Endothelial cell (in vitro differentiated cells): Measurements from ENCODE around the gene KCNT2. TPM values are rescaled to one million over a fixed set of nuclear protein-coding genes. Genes with fewer than 3 reads are reported as not detected.

ENCODE experiments used
- DNase-seq: peaks from one replicate; pipeline ENCODE4 v3.0.0; 2021; ENCODE audit warnings: low spot score
- H3K27ac Mint-ChIP-seq: one replicate; pipeline ENCODE4 v1.8.0; 2021; ENCODE audit warnings: mixed read lengths, inconsistent platforms; ENCODE audit not compliant: unreplicated experiment
- H3K27me3 Mint-ChIP-seq: one replicate; pipeline ENCODE4 v1.8.0; 2021; ENCODE audit warnings: mild to moderate bottlenecking, moderate library complexity, mixed read lengths, inconsistent platforms; ENCODE audit not compliant: unreplicated experiment
- H3K36me3 Mint-ChIP-seq: one replicate; pipeline ENCODE4 v1.8.0; 2021; ENCODE audit warnings: mild to moderate bottlenecking, low read depth, mixed read lengths, inconsistent platforms; ENCODE audit not compliant: unreplicated experiment
- H3K4me1 Mint-ChIP-seq: one replicate; pipeline ENCODE4 v1.8.0; 2021; ENCODE audit warnings: mild to moderate bottlenecking, mixed read lengths, inconsistent platforms; ENCODE audit not compliant: unreplicated experiment
- H3K4me3 Mint-ChIP-seq: one replicate; pipeline ENCODE4 v1.8.0; 2021; ENCODE audit warnings: mild to moderate bottlenecking, mixed read lengths, inconsistent platforms; ENCODE audit not compliant: unreplicated experiment
- H3K9me3 Mint-ChIP-seq: one replicate; pipeline ENCODE4 v1.8.0; 2021; ENCODE audit warnings: mixed read lengths, inconsistent platforms; ENCODE audit not compliant: unreplicated experiment
- total RNA-seq: library from RNA; stranded (reverse); fragmentation: NEBNext Ultra II Directional; extraction: Animal tissue kit (Norgen Biotek cat#: 25700); gene quantifications from one replicate; pipeline ENCODE4 v1.2.1, GENCODE V29; 2021; ENCODE audit not compliant: unreplicated experiment
- TF ChIP-seq, protein P1 (sequence below): fragments of 200-600 bp; sonication (generic); IDR thresholded peaks from one replicate; pipeline ENCODE4 v1.5.0; 2021; ENCODE audit warnings: antibody characterized with exemption; ENCODE audit not compliant: unreplicated experiment

Gene KCNT2
- total RNA-seq, 1 donor from 2014 or later: 7.1 TPM

DNA sequence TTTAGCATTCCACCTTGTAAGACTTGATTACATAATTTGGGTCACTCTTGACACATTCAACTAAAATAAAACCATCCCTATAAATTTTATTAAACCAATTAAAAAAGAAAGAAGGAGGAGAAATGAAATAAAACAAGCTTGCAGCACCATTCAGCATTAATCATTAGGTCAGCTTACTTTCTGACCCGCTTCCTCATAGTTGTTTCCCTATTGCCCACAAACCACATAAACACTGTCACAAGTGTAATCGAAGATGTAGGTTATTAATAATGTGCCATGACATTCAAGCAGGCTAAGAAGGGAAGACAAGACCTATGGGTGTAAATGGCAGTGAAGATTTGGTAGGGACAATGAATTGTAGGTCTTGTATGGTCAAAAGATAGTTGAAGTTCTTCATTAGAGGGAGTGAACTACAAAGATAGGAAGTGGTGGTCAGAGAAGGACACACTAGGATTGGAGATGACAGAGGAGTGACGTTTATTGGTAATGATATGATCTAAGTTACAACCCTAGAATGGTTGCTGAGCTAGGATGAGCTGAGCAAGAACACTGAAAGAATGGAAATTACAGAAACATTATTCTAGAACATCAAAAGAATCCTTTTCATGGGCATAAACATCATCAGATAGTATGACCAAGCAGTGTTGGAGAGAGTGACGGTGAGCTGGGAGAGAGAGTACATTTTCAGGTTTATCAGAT, 231.5 kb downstream of the KCNT2 start:
- TF ChIP-seq, protein P1, sequence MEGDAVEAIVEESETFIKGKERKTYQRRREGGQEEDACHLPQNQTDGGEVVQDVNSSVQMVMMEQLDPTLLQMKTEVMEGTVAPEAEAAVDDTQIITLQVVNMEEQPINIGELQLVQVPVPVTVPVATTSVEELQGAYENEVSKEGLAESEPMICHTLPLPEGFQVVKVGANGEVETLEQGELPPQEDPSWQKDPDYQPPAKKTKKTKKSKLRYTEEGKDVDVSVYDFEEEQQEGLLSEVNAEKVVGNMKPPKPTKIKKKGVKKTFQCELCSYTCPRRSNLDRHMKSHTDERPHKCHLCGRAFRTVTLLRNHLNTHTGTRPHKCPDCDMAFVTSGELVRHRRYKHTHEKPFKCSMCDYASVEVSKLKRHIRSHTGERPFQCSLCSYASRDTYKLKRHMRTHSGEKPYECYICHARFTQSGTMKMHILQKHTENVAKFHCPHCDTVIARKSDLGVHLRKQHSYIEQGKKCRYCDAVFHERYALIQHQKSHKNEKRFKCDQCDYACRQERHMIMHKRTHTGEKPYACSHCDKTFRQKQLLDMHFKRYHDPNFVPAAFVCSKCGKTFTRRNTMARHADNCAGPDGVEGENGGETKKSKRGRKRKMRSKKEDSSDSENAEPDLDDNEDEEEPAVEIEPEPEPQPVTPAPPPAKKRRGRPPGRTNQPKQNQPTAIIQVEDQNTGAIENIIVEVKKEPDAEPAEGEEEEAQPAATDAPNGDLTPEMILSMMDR: no peak
- no peaks in the 10 kb centered on the region for H3K4me1 Mint-ChIP-seq
- H3K36me3 Mint-ChIP-seq: no peaks in the 10 kb centered on the region
- H3K4me3 Mint-ChIP-seq: no peak overlapping the region
- no peak overlapping the region for H3K27ac Mint-ChIP-seq
- no peaks in the 10 kb centered on the region for H3K9me3 Mint-ChIP-seq
- H3K27me3 Mint-ChIP-seq: no peaks in the 10 kb centered on the region
- DNase-seq: no peak

DNA sequence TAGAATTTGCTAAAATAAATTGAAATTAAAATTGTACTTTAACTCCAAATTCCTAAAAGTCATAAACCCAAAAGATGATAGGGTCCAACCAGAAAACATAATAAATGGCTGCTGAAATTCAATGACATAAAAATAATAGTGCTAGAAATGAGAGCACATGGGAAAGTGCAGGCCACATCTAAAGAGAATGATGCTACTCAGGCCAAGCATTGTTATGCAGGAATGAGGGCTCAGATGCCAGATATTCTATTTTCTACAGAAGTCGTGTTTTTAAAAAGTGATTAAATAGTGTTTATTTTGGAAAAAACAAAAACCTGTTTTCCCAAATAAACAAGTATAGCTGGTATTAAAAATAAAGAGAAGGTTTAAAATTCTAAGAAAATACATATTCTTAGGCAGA, 234.4 kb downstream of the KCNT2 start:
- no peak for DNase-seq
- Mint-ChIP-seq H3K27ac (no peak overlapping the region), H3K4me3 (no peak overlapping the region), H3K9me3 (no peaks in the 10 kb centered on the region), H3K27me3 (no peaks in the 10 kb centered on the region), H3K4me1 (no peaks in the 10 kb centered on the region), H3K36me3 (no peaks in the 10 kb centered on the region)
- TF ChIP-seq, protein P1: no peak

DNA sequence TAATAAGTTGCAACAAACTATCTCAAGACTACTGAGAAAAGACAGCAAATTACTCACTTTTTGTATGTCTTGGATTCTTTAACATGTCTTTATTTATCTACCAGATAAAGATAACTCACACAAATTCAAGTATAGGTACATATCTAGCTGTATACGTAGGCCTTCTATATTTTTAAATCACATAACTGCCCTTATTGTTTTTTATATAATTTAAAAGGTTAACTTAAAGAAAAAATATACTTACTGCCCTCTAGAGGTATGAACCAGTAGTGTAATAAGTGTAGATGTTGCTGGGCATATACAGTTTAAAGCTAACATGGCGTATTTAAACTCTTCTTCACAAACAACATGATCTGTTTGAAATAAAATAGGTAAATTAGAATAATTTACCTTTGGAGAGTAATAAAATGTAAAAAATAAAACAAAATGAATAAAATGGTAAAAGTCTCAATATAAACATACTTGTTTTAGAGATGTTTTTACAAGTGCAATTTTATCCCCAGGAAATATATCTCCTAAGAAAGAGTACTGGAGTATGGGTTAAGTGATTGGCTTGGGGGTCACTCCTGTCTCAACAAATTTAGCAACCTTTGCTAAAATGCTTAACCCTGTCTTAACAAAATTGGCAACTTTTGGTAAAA, 235.2 kb downstream of the KCNT2 start:
- Mint-ChIP-seq H3K4me1 (no peaks in the 10 kb centered on the region), H3K4me3 (no peak overlapping the region), H3K27ac (no peak overlapping the region), H3K9me3 (no peaks in the 10 kb centered on the region), H3K36me3 (no peaks in the 10 kb centered on the region), H3K27me3 (no peaks in the 10 kb centered on the region)
- TF ChIP-seq, protein P1: peak; percentile 89
- DNase-seq: no peak

DNA sequence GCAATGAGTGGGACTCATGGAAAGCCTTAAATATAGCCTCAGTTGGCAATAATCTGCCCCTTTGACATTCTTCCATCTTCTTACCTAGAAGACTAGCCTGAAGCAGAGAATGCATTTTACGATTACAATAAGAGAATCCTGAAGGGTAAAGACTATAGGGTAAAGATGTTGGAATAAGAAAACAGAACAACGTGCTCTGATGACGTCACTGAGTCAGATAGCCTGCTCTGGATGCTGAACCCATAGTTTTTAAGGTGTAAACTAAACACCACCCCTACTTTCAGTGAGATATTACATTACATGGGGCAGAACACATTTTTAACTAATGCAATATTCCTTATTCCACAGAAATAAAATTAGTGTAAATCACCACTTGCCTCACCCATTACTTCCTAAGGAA, 240.4 kb downstream of the KCNT2 start:
- no peak overlapping the region for H3K4me3 Mint-ChIP-seq
- no peaks in the 10 kb centered on the region for H3K27me3 Mint-ChIP-seq
- TF ChIP-seq, protein P1: no peak
- no peaks in the 10 kb centered on the region for H3K9me3 Mint-ChIP-seq
- H3K27ac Mint-ChIP-seq: no peak overlapping the region
- H3K36me3 Mint-ChIP-seq: no peaks in the 10 kb centered on the region
- no peak for DNase-seq
- H3K4me1 Mint-ChIP-seq: peaks cover 3% of the 10 kb centered on the region

DNA sequence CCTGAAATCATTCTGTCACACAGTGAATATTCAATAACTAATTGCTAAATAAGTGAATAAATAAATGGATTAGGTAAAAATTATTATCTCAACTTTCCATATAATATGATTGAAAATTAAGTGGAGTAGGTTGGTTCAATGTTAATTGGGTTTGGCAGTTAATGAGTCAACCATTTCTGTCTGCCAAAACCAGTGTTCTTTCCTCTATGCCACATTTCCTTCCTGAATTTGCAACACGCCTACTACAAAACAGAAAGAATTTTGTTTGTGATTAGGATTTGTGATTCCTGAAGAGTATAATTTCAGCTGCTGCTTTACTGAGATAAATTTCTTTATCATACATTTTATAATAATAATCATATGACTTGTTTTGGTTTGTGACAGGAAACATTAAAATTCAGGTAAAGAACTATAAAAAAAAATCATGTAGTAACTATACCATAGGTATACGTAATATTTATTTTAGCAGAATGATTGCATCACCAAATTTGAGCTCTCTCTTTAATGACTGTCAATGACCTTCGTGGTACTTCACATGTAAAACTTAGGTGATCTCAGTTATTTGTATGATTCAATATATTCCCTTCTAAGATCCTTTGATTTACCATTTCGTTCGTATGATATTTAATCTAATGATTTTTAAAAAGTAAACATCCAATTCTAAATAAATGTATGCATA, 241.3 kb downstream of the KCNT2 start:
- TF ChIP-seq, protein P1: no peak
- Mint-ChIP-seq H3K9me3 (no peaks in the 10 kb centered on the region), H3K36me3 (no peaks in the 10 kb centered on the region), H3K27ac (no peak overlapping the region), H3K4me1 (peaks cover 8% of the 10 kb centered on the region), H3K4me3 (no peak overlapping the region), H3K27me3 (no peaks in the 10 kb centered on the region)
- DNase-seq: no peak
